Midbrain (tissue), 1 donor: Measurements from ENCODE around the gene TEKT3.

Source experiments
- DNase-seq: peaks from one replicate; lab custom pipeline; 2025; lab: John Stamatoyannopoulos, UW

TEKT3 gene

DNA sequence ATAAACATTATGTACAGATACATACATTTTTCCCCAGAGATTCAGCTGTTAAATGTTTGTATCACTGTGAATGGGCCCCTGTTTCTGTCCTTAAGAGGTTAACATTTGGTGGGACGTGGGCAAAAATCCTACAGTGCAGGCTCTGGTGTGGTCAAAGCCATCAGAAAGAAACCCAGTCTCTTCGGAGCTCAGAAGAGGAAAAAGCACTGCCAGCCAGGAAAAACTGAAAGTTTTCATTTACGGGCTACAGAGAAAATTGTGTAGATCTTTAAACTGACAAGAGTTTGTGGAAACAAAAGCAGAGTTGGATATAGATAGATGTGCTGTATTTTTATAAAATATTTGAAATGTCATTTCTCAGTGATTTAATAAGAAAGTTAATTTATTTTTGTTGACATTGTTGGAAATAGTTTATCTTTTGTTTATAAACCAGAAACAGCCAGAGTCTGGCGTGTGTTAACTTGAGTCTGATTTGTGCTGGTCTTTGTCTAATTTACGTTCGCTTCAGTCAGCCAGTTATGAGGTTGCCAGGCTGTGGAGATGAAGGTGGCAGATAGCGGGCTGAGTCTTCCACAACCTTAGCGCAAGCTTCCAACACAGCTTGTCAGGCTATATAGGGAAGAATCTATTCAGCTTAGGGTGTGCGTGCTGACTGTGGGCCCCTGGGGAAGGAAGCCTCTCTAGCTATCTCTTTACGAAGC, 9.5 kb upstream of the TEKT3 start:
- no peak for DNase-seq

DNA sequence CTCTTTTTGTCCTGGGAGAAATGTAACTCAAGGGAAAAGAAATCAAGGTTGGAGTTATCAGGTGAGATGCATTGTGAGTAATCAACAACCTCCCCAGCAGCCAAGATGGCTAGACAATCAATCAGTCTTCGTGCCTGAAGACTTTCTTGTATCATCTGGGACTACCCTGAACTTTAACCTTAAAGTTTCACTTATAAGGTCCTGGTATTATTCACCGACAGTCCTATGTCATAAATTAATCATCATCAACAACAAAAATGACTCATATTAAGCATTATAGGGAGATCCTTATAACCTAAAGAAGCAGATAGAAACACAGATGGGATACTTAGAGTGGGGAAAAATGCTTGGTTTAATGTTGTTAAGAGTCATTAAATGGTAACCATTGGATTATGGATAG, 7.7 kb upstream of the TEKT3 start:
- DNase-seq, result no peak

GRCh38 chr17:15348021-15348420, 6.6 kb upstream of the TEKT3 start:
- DNase-seq, result no peak

DNA sequence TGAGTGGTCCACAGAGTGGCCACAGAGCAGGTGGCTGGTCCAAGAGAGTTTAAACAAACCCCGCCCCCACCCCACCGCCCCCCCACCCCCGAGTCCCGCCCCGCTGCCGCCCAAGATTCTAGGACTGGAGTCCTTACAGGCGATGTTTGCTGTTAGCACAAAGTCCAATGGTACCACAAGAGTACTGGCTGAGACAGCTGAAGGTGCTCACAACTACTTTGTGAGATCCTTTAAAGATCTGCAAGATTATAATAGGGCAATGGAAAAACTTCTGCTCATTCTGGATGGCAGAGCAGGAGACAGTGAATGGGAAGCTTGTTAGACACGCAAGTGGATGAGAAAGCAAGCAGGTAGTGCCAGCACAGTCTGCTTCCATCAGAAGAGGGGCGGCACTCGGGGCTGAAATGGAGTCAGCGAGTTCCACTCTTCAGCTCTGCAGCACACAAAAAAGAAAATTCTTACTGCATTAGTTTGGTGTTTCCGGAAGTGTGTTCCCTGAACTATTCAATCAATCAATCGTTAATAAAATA, 4.7 kb upstream of the TEKT3 start:
- DNase-seq, result no peak

DNA sequence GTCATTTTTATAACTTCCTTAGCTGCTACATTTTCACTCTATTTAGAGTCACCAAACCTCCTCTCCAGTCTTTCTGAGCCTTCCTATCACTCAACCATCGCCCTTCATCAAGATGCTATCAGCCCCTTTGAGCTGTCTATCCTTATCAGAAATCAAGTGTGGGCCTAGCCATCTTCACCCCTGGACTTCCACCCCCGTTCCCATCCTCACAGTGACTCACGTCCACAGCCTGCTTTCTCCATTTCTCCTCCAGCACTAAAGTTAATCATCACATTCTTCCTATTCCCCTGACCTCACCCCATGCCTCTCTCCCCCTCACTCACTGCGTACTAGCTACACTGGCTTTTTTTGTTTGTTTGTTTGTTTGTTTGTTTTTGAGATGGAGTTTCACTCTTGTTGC, 2.4 kb upstream of the TEKT3 start:
- no peak for DNase-seq

DNA sequence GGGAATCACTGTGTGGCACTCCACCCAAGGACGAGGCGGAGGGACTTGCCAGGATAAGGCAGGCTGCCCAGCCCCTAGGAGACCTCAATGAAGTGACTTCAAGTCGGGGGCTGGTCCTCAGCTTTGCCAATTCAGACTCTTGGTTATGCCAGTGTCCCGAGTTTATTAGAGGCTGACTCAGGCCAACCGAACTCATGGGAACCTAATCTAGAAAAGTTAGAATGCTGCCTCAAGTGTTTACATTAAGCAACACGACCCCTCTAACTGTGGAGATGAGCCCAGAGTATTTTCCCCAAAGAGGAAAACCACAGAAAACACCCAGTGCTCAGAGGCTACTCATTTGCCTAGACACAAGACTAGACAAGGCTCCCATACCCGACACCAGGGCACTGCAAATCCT, 1.1 kb upstream of the TEKT3 start:
- DNase-seq, result no peak

GRCh38 chr17:15341966-15342365, 569 bp upstream of the TEKT3 start:
- DNase-seq, result no peak

DNA sequence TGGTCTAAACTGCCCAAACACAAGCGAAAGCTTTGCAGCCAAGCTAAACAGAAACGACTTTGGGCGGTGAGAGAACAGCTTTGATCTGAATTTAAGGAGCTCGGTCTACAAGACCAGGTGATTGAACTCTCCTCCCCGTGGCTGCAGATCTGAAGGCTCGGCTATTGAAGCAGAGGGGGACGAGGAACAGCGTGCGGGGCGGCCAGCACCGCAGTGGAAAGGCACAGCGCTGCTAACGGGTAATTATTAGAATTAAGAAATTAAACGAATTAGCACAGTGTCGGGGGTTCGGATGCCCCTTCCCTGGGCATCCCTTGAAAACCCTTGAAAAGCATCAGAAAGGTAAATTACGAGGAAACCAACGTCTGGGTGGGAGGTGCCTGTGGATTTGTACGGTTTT, 431 bp downstream of the TEKT3 start:
- DNase-seq, result peak; percentile 6

DNA sequence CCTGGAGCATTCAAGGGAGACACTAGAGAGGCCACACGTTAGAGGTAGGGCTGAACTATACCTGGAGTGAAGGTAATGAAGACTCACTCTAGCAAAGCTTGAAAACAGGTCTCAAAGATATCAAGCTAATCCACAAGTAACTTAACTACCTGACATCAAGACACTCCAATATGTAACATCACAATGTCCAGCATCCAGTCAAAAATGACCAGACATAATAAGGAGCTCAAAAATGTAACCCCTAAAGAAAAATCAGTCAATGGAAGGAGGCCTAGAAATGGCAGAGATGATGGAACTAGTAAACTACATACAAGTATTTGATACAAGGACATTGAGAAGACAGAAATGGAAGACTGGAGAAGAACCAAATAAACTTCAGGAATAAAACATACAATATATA, 6.0 kb downstream of the TEKT3 start:
- no peak for DNase-seq

GRCh38 chr17:15334266-15334665, 7.1 kb downstream of the TEKT3 start:
- DNase-seq, result no peak

GRCh38 chr17:15332338-15332737, 9.1 kb downstream of the TEKT3 start:
- DNase-seq, result no peak

GRCh38 chr17:15323131-15323530, 18.3 kb downstream of the TEKT3 start:
- DNase-seq, result no peak

GRCh38 chr17:15321556-15322251, 19.7 kb downstream of the TEKT3 start:
- no peak for DNase-seq

DNA sequence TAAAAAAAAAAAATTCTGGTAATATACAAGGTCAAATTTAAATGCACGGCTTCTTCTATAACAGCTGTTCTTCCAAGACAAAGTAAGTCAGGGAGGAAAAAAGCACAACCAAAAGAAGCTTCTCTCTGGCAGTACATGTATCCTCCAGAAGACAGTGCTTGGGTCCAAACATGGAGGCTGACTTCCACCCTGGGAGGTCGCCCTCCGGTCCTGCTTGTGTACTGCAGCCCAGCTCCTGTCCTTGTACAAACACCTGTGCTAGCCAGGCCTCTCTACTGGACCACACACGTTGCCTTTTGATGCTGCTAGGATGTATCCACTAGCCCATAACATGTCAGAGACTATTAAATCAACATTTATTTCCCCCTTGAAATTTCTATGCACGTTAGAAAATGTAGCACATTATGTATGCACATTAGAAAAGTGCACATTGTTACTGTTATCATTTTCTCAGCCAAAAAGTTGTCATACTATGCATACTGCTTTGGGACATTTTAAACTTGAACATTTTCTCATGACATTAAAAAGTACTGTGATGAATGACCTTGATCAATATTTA, 21.9 kb downstream of the TEKT3 start:
- no peak for DNase-seq

DNA sequence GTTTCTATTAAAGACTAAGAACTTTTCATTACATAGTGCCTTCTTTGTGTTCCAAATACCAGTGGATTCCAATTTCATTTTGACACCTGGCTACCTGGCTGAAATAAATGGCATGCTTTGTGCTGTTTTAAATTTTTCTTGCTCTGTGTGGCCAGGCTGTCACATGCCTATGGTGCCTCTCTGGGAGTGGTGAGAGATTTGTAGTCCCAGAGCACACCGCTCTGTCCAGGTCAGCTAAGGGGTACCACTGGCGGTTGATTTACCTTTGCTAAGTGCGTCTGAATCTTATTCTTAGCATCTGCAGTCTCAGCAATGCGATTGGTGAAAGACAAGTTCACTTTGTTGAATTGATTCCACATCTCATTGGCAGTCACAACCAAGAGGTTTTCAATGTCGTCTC, 29.4 kb downstream of the TEKT3 start:
- no peak for DNase-seq

- no peak for DNase-seq
Measured at GRCh38 chr17:15309793-15310192, 31.6 kb downstream of the TEKT3 start.

DNA sequence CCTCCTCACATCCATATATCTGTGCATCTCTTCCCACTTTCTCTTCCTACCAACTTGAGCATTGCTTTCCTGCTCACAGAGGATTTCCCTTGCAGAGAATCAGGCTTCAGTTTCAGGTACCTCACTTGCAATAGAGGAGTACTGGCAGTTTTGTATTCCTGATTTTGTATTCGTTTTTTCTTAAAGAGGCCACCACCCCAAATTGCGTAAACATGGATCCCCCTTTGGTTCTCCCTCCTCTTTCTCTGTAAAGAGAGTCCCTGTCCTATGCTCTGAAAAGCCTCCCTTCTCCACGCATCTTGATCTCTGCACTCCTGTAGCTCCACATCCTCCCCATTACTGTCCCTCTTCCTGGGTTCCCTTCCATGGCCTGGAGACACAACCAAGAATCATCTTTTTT, 32.2 kb downstream of the TEKT3 start:
- no peak for DNase-seq

GRCh38 chr17:15308758-15309157, 32.6 kb downstream of the TEKT3 start:
- no peak for DNase-seq

DNA sequence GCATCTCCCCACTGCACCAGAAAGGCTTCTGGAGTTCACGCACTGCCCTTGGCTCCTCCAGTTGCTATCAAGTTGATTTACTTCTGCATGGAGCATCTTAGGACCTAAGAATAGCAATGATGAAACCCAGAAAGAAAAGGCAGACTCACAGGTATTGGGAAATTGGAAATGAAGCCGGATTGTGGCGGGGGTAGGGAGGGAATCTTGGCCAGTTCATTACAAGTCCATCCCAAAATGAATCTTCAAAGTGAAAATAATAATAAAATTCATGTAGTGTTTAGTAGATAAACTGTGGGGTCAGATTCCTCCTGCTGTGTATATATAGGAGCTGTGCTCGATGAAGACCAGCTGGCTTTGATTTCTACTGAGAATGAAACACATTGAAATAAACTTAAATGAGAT, 33.7 kb downstream of the TEKT3 start:
- no peak for DNase-seq

DNA sequence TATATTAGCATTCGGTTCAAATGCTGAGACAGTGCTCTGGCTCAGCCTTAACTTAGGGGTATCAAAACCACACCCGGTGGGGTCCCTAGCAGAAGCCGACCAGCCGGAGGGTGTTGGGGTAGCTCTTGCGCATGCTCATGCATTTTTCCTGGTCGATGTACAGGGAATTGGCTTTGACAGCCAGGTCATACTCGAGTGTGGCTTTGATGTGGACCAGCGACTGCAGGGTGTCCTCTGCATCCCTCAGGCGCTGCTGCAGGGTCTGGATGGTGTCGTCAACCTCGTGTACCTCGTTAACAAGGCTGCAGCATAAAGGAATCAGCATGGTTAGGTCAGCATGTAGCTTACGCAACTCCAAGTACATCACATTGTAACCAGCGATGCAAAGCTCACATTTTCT, 37.5 kb downstream of the TEKT3 start:
- DNase-seq, result no peak

- no peak for DNase-seq
Measured at GRCh38 chr17:15303268-15303667, 38.1 kb downstream of the TEKT3 start.

GRCh38 chr17:15301845-15302244, 39.6 kb downstream of the TEKT3 start:
- no peak for DNase-seq

- DNase-seq, result no peak
Measured at GRCh38 chr17:15298176-15298575, 43.2 kb downstream of the TEKT3 start.
